Measurements from ENCODE around the gene OSBPL5.

DNA sequence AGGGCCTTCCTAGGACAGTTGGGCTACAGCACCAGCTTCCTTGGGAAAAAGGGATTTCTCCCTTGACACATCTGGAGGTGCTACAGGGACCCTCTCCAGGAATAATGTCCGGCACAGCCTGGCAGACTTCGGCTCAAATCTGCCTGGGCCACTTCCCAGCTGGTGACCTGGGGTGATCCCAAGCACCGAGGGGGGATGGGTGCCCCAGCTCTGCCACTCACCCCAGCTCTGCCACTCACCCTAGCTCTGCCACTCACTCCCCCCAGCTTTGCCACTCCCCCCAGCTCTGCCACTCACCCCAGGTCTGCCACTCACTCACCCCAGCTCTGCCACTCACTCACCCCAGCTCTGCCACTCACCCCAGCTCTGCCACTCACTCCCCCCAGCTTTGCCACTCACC, 9.9 kb downstream of the OSBPL5 start:
- TF ChIP-seq, protein P1, sequence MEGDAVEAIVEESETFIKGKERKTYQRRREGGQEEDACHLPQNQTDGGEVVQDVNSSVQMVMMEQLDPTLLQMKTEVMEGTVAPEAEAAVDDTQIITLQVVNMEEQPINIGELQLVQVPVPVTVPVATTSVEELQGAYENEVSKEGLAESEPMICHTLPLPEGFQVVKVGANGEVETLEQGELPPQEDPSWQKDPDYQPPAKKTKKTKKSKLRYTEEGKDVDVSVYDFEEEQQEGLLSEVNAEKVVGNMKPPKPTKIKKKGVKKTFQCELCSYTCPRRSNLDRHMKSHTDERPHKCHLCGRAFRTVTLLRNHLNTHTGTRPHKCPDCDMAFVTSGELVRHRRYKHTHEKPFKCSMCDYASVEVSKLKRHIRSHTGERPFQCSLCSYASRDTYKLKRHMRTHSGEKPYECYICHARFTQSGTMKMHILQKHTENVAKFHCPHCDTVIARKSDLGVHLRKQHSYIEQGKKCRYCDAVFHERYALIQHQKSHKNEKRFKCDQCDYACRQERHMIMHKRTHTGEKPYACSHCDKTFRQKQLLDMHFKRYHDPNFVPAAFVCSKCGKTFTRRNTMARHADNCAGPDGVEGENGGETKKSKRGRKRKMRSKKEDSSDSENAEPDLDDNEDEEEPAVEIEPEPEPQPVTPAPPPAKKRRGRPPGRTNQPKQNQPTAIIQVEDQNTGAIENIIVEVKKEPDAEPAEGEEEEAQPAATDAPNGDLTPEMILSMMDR (IDR thresholded peaks at IDR 0.05): no peak
- no peak for TF ChIP-seq ZFX (IDR thresholded peaks at IDR 0.05; ENCODE audit: borderline replicate concordance)
